HTR-8/SVneo (cell line): ENCODE results near the gene GID8.

Experiments
- DNase-seq: peaks from one replicate; pipeline ENCODE4 v3.0.0; 2011; ENCODE audit warnings: low spot score, mixed read lengths; ENCODE audit not compliant: insufficient read length
- FAIRE-seq: peaks from 2 replicates; lab custom pipeline; 2011; peaks lifted over from hg19 to GRCh38; lab: Jason Lieb, UNC

GID8 gene

DNA sequence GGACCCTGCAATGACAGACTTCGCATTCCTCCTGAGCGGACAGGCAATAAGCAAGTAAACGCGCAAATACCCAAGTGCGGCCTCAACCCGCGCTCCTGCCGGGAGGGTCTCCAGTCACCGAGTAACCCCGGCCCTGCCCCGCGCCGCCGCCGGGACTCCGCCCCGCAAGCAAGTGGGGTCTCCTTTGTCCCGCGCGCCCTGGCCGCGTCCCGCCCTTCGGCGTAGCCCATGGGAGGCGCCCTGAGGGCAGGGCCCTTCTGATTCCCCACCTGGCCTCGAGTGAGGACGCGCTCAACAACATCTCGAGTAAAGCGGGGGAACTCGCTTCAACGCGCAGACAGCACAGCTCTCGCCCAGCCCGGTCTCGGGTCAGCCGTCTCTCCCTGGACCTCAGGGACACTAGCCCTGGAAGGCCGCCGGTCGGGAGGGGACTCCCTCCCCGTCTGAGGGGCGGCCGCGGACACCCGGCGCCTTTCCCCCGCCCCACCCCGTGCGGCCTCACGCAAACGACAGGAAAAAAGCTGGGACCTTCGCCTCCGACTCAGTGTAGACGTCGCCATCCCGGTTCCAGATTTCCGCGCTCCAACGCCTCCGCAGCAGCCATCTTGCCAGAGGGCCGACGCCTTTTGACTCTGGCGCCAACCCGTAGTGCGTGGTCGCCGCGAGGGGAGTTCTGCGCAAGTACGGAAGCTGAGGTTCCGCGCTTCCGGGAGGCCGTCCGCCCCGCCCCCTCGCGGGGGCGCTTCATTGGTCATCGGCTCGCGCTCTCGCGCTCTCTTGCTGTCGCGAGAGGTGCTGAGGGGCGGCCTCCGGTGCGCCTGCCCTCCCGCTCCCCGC lies 461 bp upstream of the GID8 start:
- DNase-seq (peak; percentile 99), FAIRE-seq (peak; percentile 96)

- DNase-seq = no peak
- FAIRE-seq = no peak
These were observed 2.9 kb downstream of the GID8 start for GRCh38 chr20:62940875-62941274.

DNA sequence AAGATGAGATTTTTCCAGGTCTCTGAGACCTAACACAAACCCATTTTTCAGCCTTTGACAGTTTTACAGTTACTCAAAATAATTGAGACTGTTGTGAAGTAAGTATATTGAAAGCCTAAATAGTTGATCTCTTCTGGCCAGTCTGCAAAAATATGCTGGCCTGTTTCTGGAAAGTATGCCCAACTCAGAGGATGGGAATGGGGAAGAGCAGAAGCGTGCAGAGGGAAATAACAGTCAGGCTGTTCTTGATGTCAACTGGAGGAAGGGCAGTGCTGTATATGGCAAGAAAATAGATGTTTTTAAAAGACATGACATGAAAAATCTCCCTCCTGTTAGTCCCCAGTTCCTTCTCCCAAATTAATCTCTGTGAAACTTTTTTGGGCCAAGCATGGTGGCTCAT lies 3.8 kb downstream of the GID8 start:
- FAIRE-seq (no peak), DNase-seq (no peak)

GRCh38 chr20:62942456-62942855 lies 4.5 kb downstream of the GID8 start:
- no peak for DNase-seq
- FAIRE-seq = no peak

- DNase-seq (no peak), FAIRE-seq (peak; percentile 69)
These were observed 5.4 kb downstream of the GID8 start for GRCh38 chr20:62943396-62943795.

GRCh38 chr20:62944184-62944583 lies 6.2 kb downstream of the GID8 start:
- peak; percentile 38 for FAIRE-seq
- DNase-seq = no peak

- no peak for DNase-seq
- FAIRE-seq = no peak
These were observed 6.8 kb downstream of the GID8 start for GRCh38 chr20:62944746-62945145.

GRCh38 chr20:62945771-62946339 lies 7.9 kb downstream of the GID8 start:
- DNase-seq (no peak), FAIRE-seq (peak; percentile 96)

DNA sequence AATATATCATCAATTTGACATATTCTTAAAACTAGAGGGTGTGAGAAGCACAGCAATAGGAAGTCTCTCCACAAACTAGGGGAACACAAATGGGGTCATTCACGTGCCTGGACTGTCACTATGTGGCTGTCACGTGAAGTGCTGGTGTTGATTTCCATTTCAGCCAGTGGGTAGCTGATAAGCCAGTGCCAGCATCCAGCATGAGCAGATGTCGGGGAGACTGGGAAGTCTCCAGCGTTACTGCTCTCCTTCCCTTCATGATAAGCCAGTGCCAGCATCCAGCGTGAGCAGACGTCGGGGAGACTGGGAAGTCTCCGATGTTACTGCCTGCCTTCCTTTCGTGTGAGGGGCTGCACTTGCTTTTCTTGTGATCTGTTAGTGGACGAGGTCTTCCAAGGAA lies 9.0 kb downstream of the GID8 start:
- DNase-seq = no peak
- peak; percentile 42 for FAIRE-seq

- FAIRE-seq = peak; percentile 9
- no peak for DNase-seq
These were observed 9.8 kb downstream of the GID8 start for GRCh38 chr20:62947532-62948300.

GRCh38 chr20:62949153-62949821 lies 11.3 kb downstream of the GID8 start:
- FAIRE-seq = no peak
- no peak for DNase-seq

- DNase-seq (no peak), FAIRE-seq (no peak)
These were observed 12.0 kb downstream of the GID8 start for GRCh38 chr20:62949962-62950361.

GRCh38 chr20:62950741-62951140 lies 12.8 kb downstream of the GID8 start:
- no peak for DNase-seq
- FAIRE-seq = no peak

DNA sequence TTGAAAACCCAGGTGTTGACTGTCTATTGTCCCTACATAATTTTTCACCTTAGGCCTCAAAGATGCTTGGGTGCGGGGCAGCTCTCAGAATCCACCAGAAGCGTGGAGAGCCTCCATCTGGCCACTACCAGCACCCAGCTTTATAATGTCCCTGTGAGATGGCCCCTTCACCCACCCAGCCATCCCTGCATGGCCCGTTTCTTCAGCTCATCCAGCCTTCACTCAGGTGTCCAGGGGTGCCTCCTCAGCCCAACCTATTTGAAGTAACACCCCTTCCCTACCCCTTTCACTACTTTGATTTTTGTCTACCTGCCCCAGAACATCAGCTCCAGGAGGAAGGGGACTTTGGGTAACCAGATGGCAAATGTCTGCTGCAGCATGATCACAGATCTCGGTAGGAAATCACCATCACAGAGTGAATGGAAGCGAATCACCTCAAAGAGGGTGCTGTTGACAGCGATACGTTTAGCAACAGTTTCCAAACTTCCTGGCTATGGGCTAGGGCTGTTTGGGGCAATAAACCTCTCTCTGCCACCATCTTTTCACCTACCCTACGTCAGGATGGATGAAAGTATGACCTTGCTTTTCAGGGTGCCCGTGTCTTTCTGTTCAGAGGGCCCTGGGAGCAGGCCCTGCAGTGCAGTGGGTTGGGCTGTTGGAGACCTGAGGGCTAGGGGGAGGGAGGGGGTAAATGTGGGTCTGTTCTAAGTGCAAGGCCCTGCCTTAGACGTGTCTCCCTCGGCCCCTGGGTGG lies 13.4 kb downstream of the GID8 start:
- FAIRE-seq = no peak

DNA sequence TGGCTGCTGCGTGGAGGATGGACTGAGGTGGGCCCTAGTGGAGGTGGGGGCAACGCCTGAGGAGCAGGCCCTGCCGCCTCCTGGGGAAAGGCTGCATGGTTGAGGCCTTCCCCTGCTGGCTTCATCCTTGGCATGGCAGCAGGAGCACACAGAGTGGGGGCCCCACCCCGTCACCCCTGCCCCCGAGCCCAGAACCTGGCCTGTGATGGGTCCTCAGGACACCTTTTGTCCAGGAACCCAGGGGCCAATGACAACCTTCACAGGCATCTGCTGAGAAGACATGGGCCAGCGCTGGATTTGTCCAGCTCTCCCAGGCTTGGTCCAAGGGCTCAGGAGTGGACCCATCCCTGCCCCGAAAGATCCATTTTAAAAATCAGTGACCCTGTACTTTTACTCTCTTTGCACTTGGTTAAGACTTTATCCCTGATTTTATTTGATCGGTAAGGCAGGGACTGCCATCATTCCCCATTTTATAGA lies 14.0 kb downstream of the GID8 start:
- DNase-seq (no peak), FAIRE-seq (no peak)

More for the DNA sequence above, 13.4 kb downstream of the GID8 start:
- no peak for DNase-seq

- no peak for FAIRE-seq
- DNase-seq = no peak
These were observed 14.5 kb downstream of the GID8 start, which contains the start of gene SLC17A9 for GRCh38 chr20:62952373-62952967. Gene SLC17A9 (plus strand): TSS chr20:62952709. CDS start chr20:62952831, 122 bp downstream.

GRCh38 chr20:62952968-62953838 lies 15.3 kb downstream of the GID8 start:
- FAIRE-seq (no peak), DNase-seq (no peak)
